Measurements from ENCODE around the gene BOC. TPM values are rescaled to one million over a fixed set of nuclear protein-coding genes. Genes with fewer than 3 reads are reported as not detected.

BOC gene
- total and polyA plus RNA-seq, 2 of the 13 experiments (the other 11 are each of a cell fraction or from before 2014, with no cell fraction given) = 0.04 TPM; not detected in 1

DNA sequence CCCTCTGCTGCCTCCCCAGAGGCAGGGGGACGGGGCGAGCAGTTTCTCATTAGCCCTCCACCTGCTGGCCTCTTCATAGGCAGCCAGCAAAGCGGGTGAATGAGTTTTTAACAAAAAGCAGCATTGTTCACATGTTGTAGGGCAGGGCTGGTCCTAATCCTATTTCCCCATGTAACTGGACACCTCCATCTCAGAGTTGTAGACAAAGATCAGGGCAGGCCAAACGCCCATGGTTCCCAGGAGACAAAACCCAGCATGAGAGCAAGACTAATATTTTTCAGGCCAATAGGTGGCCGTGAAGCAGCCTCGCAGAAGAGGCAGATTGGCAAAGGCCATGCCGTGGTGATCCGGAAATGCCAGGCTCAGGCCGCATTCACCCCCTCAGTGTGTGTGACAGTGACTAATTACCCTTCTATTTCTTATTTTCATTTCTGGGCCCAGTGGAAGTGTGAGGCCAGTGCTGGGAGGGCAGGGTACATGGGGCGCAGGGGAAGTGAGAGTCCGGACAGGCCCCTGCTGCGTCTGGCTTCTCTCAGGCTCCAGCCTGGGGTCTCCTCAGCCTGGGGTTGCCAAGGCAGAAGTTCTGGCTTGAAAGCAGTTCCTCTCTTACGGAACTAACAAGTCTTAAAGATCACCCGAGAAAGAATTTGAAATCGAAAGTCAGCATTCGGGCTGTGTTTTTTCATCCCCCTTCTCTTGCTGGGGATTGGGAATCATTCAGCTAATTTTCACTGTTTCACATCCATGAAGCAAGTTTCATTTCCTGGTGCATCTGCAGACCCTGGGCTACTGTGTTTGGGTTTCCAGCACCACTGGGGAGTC lies 64.8 kb downstream of the BOC start (continued):
- TF ChIP-seq ZBTB34 (CRISPR knock-in tag; IDR thresholded peaks at IDR 0.05) (no peak), ZNF264 (CRISPR knock-in tag; IDR thresholded peaks at IDR 0.05) (0 out of 2 replicates have a peak, but pooled peaks have one; percentile 19), CREBL2 (CRISPR knock-in tag; IDR thresholded peaks at IDR 0.05; ENCODE audit: borderline replicate concordance) (no peak), TBX3 (IDR thresholded peaks at IDR 0.05; ENCODE audit: borderline replicate concordance) (no peak), ZNF430 (CRISPR knock-in tag; IDR thresholded peaks at IDR 0.05) (no peak), CENPX (CRISPR knock-in tag; IDR thresholded peaks at IDR 0.05) (no peak), IRX3 (CRISPR knock-in tag; IDR thresholded peaks at IDR 0.05; ENCODE audit: borderline replicate concordance, low read depth) (no peak), ZNF124 (CRISPR knock-in tag; IDR thresholded peaks at IDR 0.05) (no peak), ZNF260 (CRISPR knock-in tag; IDR thresholded peaks at IDR 0.05; ENCODE audit: borderline replicate concordance, low read depth) (no peak), ZNF816 (CRISPR knock-in tag; IDR thresholded peaks at IDR 0.05; ENCODE audit: borderline replicate concordance) (no peak), SOX13 (IDR thresholded peaks at IDR 0.05) (no peak), SOX13 (CRISPR knock-in tag; conservative IDR thresholded peaks at IDR 0.05 in 1 of 2, IDR thresholded peaks at IDR 0.05 in 1 of 2) (peak in 1 of 2 experiments; percentile 53; a peak in 1 of 4 replicates), GATAD2A (CRISPR knock-in tag; IDR thresholded peaks at IDR 0.05) (0 out of 2 replicates have a peak, but pooled peaks have one; percentile 25), KDM5A (IDR thresholded peaks at IDR 0.05; ENCODE audit: borderline replicate concordance, low read length) (no peak), HNF4A (CRISPR knock-in tag; IDR thresholded peaks at IDR 0.05) (0 out of 2 replicates have a peak, but pooled peaks have one; percentile 6), ISX (CRISPR knock-in tag; conservative IDR thresholded peaks at IDR 0.05) (no peak), ZFX (CRISPR knock-in tag; IDR thresholded peaks at IDR 0.05; ENCODE audit: low read depth) (peak; percentile 72; the same call in 1 of the 2 replicates), SIN3B (IDR thresholded peaks at IDR 0.05; ENCODE audit: low read length) (no peak), ELF1 (CRISPR knock-in tag; IDR thresholded peaks at IDR 0.05) (no peak), ZNF331 (CRISPR knock-in tag; IDR thresholded peaks at IDR 0.05) (0 out of 2 replicates have a peak, but pooled peaks have one; percentile 18), MYC (CRISPR knock-in tag; IDR thresholded peaks at IDR 0.05; ENCODE audit: borderline replicate concordance) (peak; percentile 23; the same call in 1 of the 2 replicates), SOX6 (IDR thresholded peaks at IDR 0.05) (no peak), SOX6 (CRISPR knock-in tag; IDR thresholded peaks at IDR 0.05) (peak; percentile 52; the same call in 1 of the 2 replicates)
- TF ChIP-seq, protein P1, sequence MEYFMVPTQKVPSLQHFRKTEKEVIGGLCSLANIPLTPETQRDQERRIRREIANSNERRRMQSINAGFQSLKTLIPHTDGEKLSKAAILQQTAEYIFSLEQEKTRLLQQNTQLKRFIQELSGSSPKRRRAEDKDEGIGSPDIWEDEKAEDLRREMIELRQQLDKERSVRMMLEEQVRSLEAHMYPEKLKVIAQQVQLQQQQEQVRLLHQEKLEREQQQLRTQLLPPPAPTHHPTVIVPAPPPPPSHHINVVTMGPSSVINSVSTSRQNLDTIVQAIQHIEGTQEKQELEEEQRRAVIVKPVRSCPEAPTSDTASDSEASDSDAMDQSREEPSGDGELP (IDR thresholded peaks at IDR 0.05; ENCODE audit: borderline replicate concordance, low read depth) = no peak
- TF ChIP-seq, protein P2, sequence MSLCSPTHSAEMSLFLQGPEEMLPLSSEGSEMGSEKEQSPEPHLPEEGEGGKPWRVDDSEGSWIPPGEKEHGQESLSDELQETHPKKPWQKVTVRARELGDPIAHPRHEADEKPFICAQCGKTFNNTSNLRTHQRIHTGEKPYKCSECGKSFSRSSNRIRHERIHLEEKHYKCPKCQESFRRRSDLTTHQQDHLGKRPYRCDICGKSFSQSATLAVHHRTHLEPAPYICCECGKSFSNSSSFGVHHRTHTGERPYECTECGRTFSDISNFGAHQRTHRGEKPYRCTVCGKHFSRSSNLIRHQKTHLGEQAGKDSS (CRISPR knock-in tag; IDR thresholded peaks at IDR 0.05; ENCODE audit: borderline replicate concordance, low read depth) = no peak

Data from HepG2 (cell line).